GM12864 (cell line): ENCODE results near the gene EEF2KMT.

ENCODE experiments used
- DNase-seq: peaks from one replicate; pipeline ENCODE4 v3.0.0-alpha.2; 2011; ENCODE audit warnings: low read depth
- H3K4me3 ChIP-seq: 2 replicates; pipeline ENCODE4 v1.5.1; 2011; ENCODE audit warnings: mild to moderate bottlenecking, low read depth, low read length, control low read depth
- CTCF ChIP-seq: IDR thresholded peaks from 2 replicates; pipeline ENCODE4 v1.5.1; 2011; ENCODE audit warnings: low read depth, mild to moderate bottlenecking, moderate library complexity, low read length, control low read depth, inconsistent platforms; ENCODE audit errors: missing control alignments

The EEF2KMT gene

GRCh38 chr16:5066511-5066910 is 31.1 kb downstream of the EEF2KMT start:
- DNase-seq = no peak
- no peak overlapping the region for H3K4me3 ChIP-seq
- no peak for TF ChIP-seq CTCF

- TF ChIP-seq CTCF = no peak
- DNase-seq = no peak
- no peak within 1 kb of the TSS for H3K4me3 ChIP-seq
These were observed 31.8 kb downstream of the EEF2KMT start, which contains the start of gene C16orf89 for GRCh38 chr16:5065813-5066212. Gene C16orf89, minus strand, starts transcription at chr16:5065956. Its CDS starts 48 bp downstream, at chr16:5065908.

- no peak for DNase-seq
- H3K4me3 ChIP-seq = no peak overlapping the region
- TF ChIP-seq CTCF = no peak
These were observed 32.3 kb downstream of the EEF2KMT start for GRCh38 chr16:5065326-5065725.

GRCh38 chr16:5064915-5065314 is 32.7 kb downstream of the EEF2KMT start:
- H3K4me3 ChIP-seq = no peak overlapping the region
- no peak for TF ChIP-seq CTCF
- no peak for DNase-seq

GRCh38 chr16:5062790-5063765 is 34.5 kb downstream of the EEF2KMT start:
- no peak for DNase-seq
- no peak overlapping the region for H3K4me3 ChIP-seq
- peak; percentile 22 for TF ChIP-seq CTCF

GRCh38 chr16:5062051-5062450 is 35.5 kb downstream of the EEF2KMT start:
- no peak overlapping the region for H3K4me3 ChIP-seq
- TF ChIP-seq CTCF = no peak
- no peak for DNase-seq
